Activated CD8-positive, alpha-beta T cell treated with anti-CD3 and anti-CD28 coated beads for 36 hours (primary cell): ENCODE data around the gene THPO. TPM values are rescaled to one million over a fixed set of nuclear protein-coding genes. Genes with fewer than 3 reads are reported as not detected.

Experiments used
- ATAC-seq: fragments of 200-7000 bp; cut with Tn5 transposase; one replicate; pipeline ENCODE4 v1.10.0; 2021; ENCODE audit warnings: mild to moderate bottlenecking, moderate library complexity
- CTCF ChIA-PET: fragments of 350-600 bp; sonication (Branson Sonifier 250); formaldehyde crosslinking; loops from one replicate; lab custom pipeline; 2021; ENCODE audit warnings: antibody characterized with exemption; lab: Charles Lee
- POLR2A ChIA-PET: fragments of 350-600 bp; sonication (Branson Sonifier 250); formaldehyde crosslinking; loops from one replicate; lab custom pipeline; 2021; ENCODE audit warnings: antibody characterized with exemption; lab: Charles Lee
- DNase-seq: peaks from one replicate; pipeline ENCODE4 v3.0.0-alpha.2; 2020
- H3K27ac Mint-ChIP-seq: one replicate; pipeline ENCODE4 v1.8.0; 2021; ENCODE audit warnings: mild to moderate bottlenecking, mixed read lengths
- H3K27me3 Mint-ChIP-seq: one replicate; pipeline ENCODE4 v1.8.0; 2021; ENCODE audit warnings: mixed read lengths
- H3K36me3 Mint-ChIP-seq: one replicate; pipeline ENCODE4 v1.8.0; 2021; ENCODE audit warnings: low read depth, mixed read lengths
- H3K4me1 Mint-ChIP-seq: one replicate; pipeline ENCODE4 v1.8.0; 2021; ENCODE audit warnings: low read depth, mixed read lengths
- H3K4me3 Mint-ChIP-seq: one replicate; pipeline ENCODE4 v1.8.0; 2021; ENCODE audit warnings: mild to moderate bottlenecking, moderate library complexity, mixed read lengths
- H3K9me3 Mint-ChIP-seq: one replicate; pipeline ENCODE4 v1.8.0; 2021; ENCODE audit warnings: mixed read lengths
- intact Hi-C: fragments of 100-400 bp; cut with micrococcal nuclease; formaldehyde crosslinking; loops from one replicate; pipeline ENCODE4 v1.10.0; 2022
- total RNA-seq, 2 experiments: library from RNA; stranded (reverse); gene quantifications; one replicate each; pipeline ENCODE4 v1.2.3, GENCODE V29; 2021
- TF ChIP-seq, protein P1 (sequence below): fragments of 200-600 bp; IDR thresholded peaks from one replicate; pipeline ENCODE4 v1.8.0; 2022; ENCODE audit warnings: antibody characterized with exemption, mild to moderate bottlenecking

The THPO gene
- total RNA-seq, 2 experiments from 2014 or later, result not detected

DNA sequence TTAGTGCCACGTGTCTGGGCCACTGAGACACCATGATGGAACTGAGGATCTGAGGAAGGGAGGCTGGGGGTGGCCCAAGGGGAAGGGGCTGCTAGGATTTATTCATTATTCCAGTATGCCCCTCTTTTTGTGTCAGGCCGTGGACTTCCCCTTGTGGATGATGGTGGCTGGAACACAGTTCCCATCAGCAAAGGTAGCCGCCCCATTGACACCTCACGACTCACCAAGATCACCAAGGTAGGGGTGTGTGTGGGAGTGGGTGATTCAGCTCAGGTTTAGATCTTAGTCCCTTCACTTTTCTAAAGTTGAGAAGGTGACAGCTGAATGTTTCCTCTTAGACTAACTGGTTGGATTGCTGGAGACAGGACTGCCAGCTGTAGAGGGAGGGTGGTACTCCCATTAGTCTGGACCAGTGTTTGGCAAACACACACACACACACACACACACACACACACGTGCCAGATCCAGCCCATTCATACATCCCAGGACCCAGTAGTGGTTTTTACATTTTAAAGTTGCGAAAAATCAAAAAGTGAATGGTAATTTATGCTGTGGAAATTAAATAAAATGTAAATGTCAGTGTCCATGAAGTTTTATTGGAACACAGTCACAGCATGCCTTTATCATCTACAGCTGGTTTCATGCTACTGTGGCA is 52.2 kb downstream of the THPO start:
- H3K36me3 Mint-ChIP-seq, result peaks cover 88% of the 10 kb centered on the region
- DNase-seq (peak; percentile 51), ATAC-seq (peak; percentile 85)
- POLR2A ChIA-PET, result interaction anchor here (0.6 to 6.6 kb wide), 7 partner anchors 6 to 20 kb away, joined by 3 to 58 read pairs (median 7); partner anchors contain the start of gene FAM131A
- peak overlapping the region; percentile 78 for H3K27ac Mint-ChIP-seq
- no peak overlapping the region for H3K4me3 Mint-ChIP-seq
- intact Hi-C loops, result no loop called here
- peaks cover 32% of the 10 kb centered on the region for H3K4me1 Mint-ChIP-seq
- no peaks in the 10 kb centered on the region for H3K9me3 Mint-ChIP-seq
- CTCF ChIA-PET, result interaction anchor here (1.0 to 2.4 kb wide), 3 partner anchors 13 to 28 kb away, joined by 3 to 6 read pairs (median 3); no protein-coding TSS in a partner anchor
- H3K27me3 Mint-ChIP-seq, result no peaks in the 10 kb centered on the region
- TF ChIP-seq, protein P1, sequence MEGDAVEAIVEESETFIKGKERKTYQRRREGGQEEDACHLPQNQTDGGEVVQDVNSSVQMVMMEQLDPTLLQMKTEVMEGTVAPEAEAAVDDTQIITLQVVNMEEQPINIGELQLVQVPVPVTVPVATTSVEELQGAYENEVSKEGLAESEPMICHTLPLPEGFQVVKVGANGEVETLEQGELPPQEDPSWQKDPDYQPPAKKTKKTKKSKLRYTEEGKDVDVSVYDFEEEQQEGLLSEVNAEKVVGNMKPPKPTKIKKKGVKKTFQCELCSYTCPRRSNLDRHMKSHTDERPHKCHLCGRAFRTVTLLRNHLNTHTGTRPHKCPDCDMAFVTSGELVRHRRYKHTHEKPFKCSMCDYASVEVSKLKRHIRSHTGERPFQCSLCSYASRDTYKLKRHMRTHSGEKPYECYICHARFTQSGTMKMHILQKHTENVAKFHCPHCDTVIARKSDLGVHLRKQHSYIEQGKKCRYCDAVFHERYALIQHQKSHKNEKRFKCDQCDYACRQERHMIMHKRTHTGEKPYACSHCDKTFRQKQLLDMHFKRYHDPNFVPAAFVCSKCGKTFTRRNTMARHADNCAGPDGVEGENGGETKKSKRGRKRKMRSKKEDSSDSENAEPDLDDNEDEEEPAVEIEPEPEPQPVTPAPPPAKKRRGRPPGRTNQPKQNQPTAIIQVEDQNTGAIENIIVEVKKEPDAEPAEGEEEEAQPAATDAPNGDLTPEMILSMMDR, result no peak

DNA sequence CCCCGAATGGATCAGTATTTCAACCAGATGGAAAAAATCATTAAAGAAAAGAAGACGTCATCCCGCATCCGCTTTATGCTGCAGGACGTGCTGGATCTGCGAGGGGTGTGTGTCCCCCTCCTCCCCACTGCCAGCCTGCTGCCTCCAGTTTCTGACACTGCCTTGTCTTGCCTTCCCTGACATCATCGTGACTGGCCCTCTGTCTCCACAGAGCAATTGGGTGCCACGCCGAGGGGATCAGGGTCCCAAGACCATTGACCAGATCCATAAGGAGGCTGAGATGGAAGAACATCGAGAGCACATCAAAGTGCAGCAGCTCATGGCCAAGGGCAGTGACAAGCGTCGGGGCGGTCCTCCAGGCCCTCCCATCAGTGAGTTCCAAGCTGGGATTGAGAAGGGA is 52.7 kb downstream of the THPO start:
- no peak overlapping the region for H3K4me3 Mint-ChIP-seq
- TF ChIP-seq, protein P1, result no peak
- intact Hi-C loops, result no loop called here
- H3K9me3 Mint-ChIP-seq, result no peaks in the 10 kb centered on the region
- ATAC-seq (no peak), DNase-seq (no peak)
- peaks cover 91% of the 10 kb centered on the region for H3K36me3 Mint-ChIP-seq
- H3K27ac Mint-ChIP-seq, result peak overlapping the region; percentile 78
- ChIA-PET POLR2A (interaction anchor here (1.2 to 5.9 kb wide), 4 partner anchors 10 to 13 kb away, joined by 3 to 58 read pairs (median 14); partner anchors contain the start of gene FAM131A), CTCF (interaction anchor here (1.0 to 2.4 kb wide), 3 partner anchors 13 to 28 kb away, joined by 3 to 6 read pairs (median 3); no protein-coding TSS in a partner anchor)
- no peaks in the 10 kb centered on the region for H3K27me3 Mint-ChIP-seq
- peaks cover 31% of the 10 kb centered on the region for H3K4me1 Mint-ChIP-seq

DNA sequence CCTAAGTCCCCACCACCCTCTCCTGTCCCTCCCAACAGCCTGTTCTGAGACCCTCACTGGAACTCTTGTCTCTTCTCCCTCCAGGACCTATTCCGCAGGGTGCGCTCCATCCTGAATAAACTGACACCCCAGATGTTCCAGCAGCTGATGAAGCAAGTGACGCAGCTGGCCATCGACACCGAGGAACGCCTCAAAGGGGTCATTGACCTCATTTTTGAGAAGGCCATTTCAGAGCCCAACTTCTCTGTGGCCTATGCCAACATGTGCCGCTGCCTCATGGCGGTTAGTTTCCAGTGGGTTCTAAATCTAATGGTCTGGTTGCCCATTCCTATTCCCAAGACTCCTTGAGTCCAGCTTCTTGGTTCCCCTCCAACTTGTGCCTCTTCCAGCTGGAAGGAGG is 54.3 kb downstream of the THPO start:
- POLR2A ChIA-PET, result interaction anchor here (0.6 to 5.9 kb wide), 7 partner anchors 8 to 42 kb away, joined by 3 to 58 read pairs (median 4); no protein-coding TSS in a partner anchor
- H3K9me3 Mint-ChIP-seq, result no peaks in the 10 kb centered on the region
- no peak overlapping the region for H3K4me3 Mint-ChIP-seq
- no peak for DNase-seq
- CTCF ChIA-PET, result interaction anchor here (1.5 kb wide), 1 partner anchor 30 kb away, joined by 3 read pairs; no protein-coding TSS in a partner anchor
- intact Hi-C loops, result no loop called here
- TF ChIP-seq, protein P1, result no peak
- H3K36me3 Mint-ChIP-seq, result peaks cover 86% of the 10 kb centered on the region
- peaks cover 32% of the 10 kb centered on the region for H3K4me1 Mint-ChIP-seq
- no peaks in the 10 kb centered on the region for H3K27me3 Mint-ChIP-seq
- peak overlapping the region; percentile 14 for H3K27ac Mint-ChIP-seq
- ATAC-seq, result no peak

DNA sequence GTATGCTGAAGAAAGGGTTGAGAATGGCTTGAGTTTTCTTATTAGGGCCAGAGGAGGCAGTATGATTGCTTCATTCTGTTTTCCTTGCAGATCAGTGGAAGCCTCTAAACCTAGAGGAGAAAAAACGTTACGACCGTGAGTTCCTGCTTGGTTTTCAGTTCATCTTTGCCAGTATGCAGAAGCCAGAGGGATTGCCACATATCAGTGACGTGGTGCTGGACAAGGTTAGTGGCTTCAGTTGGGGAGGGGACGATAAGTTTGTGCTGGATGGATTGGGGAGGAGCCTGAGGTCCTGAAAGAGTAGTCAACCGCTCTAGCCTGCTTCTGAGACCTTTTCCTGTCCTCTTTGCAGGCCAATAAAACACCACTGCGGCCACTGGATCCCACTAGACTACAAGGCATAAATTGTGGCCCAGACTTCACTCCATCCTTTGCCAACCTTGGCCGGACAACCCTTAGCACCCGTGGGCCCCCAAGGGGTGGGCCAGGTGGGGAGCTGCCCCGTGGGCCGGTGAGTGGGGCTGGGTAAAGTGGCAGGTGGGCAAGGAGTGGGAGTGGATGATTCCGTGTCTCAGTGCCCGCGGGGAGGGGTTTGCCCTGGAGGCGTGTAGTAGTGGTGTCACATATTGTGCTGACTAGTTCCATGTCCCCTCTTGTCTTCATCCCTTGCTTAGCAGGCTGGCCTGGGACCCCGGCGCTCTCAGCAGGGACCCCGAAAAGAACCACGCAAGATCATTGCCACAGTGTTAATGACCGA is 55.1 kb downstream of the THPO start:
- intact Hi-C loops, result no loop called here
- POLR2A ChIA-PET, result interaction anchor here (0.8 to 5.9 kb wide), 5 partner anchors 6 to 28 kb away, joined by 3 to 58 read pairs (median 6); no protein-coding TSS in a partner anchor
- Mint-ChIP-seq H3K27me3 (no peaks in the 10 kb centered on the region), H3K36me3 (peaks cover 82% of the 10 kb centered on the region), H3K27ac (no peak overlapping the region), H3K4me3 (no peak overlapping the region), H3K4me1 (peaks cover 35% of the 10 kb centered on the region), H3K9me3 (no peaks in the 10 kb centered on the region)
- ATAC-seq (no peak), DNase-seq (no peak)
- CTCF ChIA-PET, result interaction anchor here (1.5 kb wide), 1 partner anchor 29 kb away, joined by 3 read pairs; no protein-coding TSS in a partner anchor
- TF ChIP-seq, protein P1, result no peak

Other genes with a start within 250 kb of the THPO start
- 10 to 100 TPM; 59.9 to 64.0 TPM for gene EIF2B5, start 242.8 kb downstream of the THPO start, total RNA-seq
- 10 to 100 TPM; 21.2 to 25.9 TPM for gene DVL3, start 222.8 kb downstream of the THPO start, total RNA-seq
- gene AP2M1, start 203.4 kb downstream of the THPO start, total RNA-seq, result 100 to 1,000 TPM; 211 to 223 TPM
- 10 to 100 TPM; 61.3 to 68.7 TPM for gene ABCF3, start 192.0 kb downstream of the THPO start, total RNA-seq
- not detected for gene VWA5B2, start 148.6 kb downstream of the THPO start, total RNA-seq
- gene ALG3, start 129.2 kb downstream of the THPO start, total RNA-seq, result 10 to 100 TPM; 40.0 to 44.5 TPM
- 1 to 10 TPM; 7.8 to 8.7 TPM for gene EEF1AKMT4, start 128.5 kb downstream of the THPO start, total RNA-seq
- gene CAMK2N2, start 116.7 kb downstream of the THPO start, total RNA-seq, result under 1 TPM; 0.18 to 0.22 TPM
- not detected for gene ECE2, start 102.2 kb downstream of the THPO start, total RNA-seq
- gene PSMD2, start 79.0 kb downstream of the THPO start, total RNA-seq, result 100 to 1,000 TPM; 220 to 221 TPM
- gene EIF4G1, start 63.6 kb downstream of the THPO start, total RNA-seq, result 100 to 1,000 TPM; 429 to 437 TPM
- 1 to 10 TPM; 4.0 to 5.5 TPM for gene FAM131A, start 40.6 kb downstream of the THPO start, total RNA-seq
- 1 to 10 TPM; 4.0 to 4.2 TPM for gene CLCN2, start 16.6 kb downstream of the THPO start, total RNA-seq
- gene POLR2H, start 16.5 kb downstream of the THPO start, total RNA-seq, result 100 to 1,000 TPM; 166 to 169 TPM
- not detected for gene CHRD, start 1.8 kb upstream of the THPO start, total RNA-seq
- under 1 TPM in 1 of 2 experiments, not detected in 1; 0.07 TPM for gene EPHB3, start 183.6 kb upstream of the THPO start, total RNA-seq